Epidermal melanocyte (primary cell): Measurements from ENCODE around the gene AGXT.

Experiments used
- DNase-seq: peaks from one replicate; pipeline ENCODE4 v3.0.0; 2011; ENCODE audit warnings: low spot score; ENCODE audit not compliant: insufficient read length

The AGXT gene

DNA sequence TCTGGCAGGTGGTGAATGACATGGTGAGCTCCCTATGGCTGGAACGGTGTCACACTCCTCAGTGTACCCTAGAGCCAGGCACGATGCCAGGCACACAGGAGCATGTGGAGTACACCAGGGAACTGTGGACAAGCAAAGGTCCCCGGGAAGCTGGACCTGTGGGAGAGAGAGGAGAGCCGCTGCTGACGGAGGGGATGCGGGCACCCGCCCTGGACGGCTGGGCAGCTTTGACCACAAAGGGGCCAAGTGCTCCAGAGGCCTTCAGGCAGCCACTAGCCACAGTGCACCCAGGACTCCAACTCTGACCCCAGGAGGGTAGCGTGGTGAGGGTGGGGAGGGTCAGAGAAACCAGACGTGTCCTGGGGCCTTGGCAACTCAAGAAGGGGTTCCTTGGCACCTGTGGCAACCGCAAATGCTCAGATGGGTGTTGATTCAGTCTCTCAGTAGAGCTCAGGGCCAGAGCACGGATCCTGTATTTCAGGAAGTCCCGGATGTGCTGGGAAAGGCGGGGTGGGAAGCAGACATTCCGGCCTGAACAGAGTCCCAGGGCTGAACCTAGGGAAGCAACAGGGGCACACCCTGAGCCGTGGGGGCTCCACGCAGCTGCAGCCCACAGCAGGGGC, 29.6 kb downstream of the AGXT start:
- DNase-seq = no peak

DNA sequence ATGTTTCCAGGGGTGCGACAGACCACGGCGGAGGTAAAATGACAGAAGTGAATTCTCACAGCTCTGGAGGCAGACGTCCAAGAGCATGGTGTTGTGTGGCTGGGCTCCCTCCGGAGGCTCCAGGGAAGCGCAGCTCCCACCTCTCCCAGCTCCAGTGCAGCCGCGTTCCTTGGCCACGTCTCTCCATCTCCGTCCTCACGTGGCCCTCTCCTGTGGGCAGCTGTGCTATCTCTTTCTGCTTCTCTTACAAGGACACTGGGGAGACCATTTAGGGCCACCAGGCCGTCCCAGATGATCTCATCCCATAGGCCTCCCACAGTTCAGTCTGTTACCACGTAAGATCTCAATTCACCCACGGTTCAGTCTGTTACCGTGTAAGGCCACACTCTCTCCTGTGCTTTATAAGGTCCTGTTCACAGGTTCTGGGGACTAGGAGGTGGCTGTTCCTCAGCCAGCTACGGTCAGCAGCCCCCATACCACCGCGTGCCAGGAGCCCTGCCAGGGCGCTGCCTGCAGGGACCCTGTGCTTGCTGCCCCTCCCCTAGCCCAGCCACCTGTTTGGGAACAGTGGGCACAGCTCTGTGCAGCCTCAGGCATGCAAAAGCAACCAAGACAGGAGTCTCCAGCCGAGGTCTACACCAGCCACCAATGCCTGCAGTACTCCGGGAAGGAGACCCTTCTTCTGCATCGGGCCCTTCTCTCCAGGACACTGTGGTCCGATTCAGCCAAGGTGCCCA, 30.3 kb downstream of the AGXT start:
- no peak for DNase-seq

DNA sequence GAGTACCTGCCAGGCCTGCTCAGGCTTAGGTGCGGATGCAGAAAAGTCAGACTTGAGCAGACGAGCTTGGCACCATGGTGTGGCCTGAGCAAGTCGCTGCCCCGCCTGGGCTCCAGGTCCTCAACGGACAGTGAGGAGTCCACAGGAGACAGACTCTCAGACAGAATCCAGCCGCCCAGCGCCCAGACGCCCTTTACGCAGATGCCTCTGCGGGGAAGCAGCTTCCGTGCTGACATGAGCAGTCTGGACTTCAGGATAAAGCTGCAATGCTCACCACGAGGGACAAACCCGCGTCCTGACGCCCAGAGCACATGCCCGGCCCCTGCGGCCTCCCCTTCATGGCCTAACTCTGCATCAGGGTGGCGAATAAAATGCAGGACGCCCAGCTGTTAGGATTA, 30.8 kb downstream of the AGXT start:
- DNase-seq = no peak

DNA sequence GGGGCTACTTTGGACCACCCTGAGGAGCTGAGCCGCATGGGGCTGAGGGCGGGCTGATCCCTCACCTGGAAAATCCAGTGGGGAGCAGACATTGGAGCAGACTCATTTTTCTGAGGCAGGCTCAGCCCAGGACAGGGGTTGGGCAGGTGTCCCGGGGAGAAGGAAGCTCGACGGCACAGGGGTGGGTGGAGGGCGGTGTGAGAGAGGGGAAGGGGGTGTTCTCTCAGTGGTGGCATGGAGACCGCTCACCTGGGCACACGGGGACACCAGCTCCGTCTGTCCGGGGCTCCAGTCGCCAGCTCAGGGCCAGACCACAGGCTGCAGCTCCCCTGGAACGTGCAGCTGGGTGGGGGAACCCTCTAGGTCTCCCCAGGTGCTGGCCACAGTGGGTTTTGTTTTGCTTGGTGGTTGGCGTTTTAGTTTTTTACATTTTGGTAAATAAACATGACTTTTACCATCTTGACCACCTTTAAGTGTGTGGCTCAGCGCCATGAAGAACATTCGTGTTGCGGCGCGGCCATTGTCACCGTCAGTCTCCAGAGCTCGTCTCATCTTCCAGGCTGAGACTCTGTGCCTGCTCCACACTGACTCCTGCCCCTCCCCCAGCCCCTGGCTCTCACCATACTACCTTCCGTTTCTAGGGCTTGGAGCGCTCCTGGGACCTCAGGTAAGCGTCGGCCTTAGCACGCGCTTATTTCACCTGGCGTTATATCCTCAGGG, 31.7 kb downstream of the AGXT start:
- DNase-seq = no peak

DNA sequence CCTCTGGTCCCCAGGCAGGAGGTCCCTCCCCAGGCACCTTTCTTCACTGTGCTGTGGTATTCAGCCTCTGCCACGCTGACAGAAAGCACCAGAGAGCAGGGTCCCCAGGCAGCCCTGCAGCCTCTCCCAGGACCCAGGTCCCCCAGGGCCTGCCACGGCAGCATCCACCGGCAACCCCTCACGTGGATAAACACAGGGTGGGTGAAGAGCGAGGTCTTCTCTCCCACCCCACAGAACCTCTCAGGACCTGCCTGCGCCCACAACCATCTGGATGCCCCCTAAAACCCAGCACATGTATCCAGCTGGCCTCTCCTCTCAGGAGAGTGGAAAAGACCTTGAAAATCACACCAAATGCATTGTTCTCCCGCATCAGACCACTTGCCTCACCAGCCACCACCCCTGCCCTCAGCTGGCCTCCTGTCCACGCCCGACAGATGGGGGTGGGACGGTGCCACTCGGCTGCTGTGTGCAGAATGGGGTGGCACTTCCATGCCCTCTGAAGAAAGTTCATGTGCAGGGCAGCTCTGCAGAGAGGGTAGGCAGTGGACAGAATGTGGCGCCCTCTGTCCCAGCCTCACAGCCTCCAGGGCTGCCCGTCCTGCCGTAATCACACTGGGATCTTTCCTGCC, 33.5 kb downstream of the AGXT start:
- no peak for DNase-seq

DNA sequence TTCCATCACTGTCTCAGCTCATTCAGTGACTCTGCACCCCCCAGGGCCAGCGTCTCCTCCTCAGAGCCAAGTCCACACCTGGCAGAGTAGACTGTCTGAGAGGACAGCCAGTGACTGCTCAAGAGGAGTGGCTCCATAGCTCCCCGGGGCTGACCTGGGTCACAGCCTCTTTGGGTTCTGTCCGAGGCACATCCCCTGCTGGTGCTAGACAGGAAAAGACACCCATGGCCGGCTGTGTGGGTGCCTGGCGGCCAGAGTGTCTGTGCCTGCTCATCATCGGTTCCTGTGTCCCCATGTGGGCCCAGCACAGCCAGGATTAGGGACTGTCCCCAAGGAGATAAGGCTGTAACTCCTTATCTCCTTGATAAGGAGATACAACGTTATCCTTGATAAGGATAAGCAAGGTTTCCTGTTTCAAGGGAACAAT, 34.0 kb downstream of the AGXT start:
- DNase-seq = no peak

DNA sequence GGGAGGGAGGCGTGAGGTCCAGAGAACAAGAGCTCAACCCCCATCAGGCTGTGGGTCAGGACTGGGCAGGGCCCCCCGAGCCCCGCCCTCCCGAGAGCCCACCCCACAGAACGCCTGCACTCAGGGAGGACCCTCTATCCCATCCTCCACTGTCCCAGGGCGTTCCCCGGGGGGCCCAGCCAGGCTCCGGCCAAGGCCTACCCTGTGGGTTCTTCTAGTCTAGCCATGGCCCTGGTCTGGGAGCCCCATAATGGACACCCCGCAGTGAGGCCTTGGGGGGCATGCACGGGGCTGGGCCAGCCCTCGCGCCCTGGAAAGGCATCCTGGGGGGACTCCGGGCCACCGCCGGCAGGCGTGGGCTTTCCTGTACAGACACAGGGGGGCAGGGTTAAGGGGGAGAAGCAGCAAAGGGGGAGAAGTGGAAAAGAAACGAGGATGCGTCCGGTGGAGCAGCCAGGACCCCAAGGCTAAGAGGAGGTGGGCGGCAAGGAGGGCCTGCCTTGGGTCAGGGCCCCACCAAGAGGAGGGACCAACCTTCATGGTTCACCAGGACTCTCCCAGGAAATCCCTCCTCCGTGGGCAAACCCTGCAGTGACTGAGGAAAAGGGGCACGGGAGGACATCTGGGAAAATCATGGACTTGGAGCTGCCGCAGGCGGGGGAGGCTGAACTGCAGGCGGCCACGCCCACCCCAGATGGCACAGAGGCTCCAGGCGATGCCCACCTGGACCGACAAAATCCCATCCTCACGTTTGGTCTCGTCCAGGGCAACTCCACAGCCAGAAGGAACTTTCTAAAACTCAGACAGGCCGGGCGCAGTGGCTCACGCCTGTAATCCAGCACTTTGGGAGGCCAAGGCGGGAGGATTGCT, 34.8 kb downstream of the AGXT start:
- DNase-seq = no peak

DNA sequence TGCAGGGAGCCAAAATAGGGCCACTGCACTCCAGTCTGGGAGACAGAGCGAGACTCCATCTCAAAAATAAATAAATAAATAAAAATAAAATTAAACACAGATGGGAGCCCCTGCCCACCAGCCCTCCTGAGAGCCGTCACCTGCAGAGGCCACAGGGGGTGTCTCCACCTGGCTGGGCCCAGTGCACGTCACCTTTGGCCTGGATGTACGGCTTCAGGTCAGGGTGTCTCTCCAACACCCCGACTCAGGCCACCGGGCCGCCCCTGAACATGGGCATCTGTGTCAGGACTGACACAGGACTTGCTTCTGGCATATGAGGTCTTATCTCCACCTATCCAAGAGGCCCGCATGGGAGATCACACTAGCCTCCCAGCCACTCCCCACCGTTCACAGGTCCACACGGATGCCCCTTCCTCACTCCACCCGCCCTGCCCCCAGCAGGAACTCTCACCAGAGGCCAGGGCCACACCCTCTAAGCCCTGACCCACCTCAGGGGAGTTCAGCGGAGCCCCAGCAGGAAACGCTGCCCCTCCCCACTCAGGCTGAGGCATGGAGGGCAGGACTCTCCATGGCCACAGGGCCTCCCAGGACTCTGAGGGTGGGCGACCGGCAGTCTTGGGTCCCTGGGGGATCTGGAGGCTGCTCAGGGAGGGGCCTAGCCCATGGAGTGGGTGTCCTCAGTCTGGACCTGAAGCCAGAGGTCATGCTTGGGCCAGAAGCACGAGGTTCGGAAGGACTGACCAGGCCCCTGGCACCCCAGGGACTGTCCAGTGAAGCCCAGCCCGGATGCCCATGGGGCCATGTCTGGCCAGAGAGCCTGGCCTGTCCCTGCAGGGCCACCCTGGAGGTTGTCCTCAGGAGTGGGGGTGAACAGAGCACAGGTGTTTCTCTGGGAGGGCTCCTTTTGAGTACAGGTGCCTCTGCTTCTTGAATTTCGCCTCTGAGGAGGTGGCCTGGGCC, 35.9 kb downstream of the AGXT start:
- DNase-seq = no peak

DNA sequence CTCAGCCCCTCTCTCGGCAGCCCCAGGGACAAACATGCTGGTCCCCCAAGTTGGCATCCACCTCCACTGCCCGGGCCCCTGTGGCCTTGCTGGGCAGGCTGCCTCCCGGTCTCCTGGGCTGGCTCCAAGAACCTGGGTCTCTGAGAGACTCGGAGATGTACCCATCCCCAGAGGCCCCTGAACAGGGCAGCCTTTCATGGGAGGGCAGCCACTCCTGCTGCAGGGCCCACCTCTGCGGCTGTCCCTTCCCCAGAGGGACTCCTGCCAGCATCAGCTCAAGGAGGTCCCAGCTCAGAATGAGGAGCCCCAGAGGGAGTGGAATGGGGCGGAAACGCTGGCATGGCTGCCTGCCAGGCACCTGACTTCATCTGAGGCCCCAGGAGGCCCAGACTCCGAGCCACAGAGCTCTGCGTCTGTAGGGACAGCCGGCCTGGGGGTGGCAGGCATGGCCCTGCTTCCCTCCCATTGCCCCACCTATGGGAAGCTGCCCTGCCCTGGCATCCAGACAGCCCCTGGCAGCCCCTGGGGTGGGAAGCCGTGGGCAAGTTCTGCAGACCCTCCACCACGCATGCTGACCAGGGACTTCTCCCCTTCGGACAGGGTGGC, 36.7 kb downstream of the AGXT start:
- DNase-seq = no peak

DNA sequence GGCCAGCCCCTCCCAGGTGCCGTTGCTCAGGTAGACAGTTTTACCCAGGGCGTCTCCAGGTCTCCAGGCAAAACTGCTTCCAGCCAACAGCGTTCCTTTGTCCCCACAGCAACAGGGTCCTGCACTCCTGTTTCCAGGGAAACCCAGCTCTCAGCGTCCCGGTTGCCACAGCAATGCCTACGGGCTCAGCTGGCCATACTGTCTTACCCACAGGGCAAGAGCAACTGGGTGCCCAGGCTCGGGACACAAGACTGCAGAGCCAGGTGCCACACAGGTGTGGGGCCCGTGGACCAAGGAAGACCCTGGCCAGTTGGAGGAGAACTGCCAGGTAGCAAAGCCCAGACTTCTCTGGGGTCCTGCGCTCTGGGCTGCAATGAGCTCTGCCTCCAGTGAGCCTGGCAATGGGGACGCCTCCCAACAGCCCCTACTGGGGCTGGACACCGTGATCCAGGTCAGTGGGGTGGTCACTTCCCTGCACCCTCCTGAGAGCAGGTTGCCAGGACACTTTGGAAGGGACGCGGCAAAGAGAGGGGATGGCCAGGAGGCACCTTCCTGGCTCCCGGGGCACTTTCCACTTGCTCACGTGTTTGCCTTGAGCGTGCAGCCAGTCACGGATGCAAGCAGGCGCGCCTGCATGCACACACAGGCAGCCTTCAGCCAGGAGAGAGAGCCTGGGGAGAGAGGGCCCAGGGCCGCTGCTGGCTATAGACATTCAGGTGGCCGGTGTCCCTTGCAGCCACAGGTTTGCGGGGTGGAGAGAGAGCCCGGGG, 37.7 kb downstream of the AGXT start, which contains the start of gene CROCC2:
TSS of gene CROCC2 (plus strand) at position 196 of the 770 bp plus-strand sequence. CDS start at position 374, 178 bp downstream.
- no peak for DNase-seq

DNA sequence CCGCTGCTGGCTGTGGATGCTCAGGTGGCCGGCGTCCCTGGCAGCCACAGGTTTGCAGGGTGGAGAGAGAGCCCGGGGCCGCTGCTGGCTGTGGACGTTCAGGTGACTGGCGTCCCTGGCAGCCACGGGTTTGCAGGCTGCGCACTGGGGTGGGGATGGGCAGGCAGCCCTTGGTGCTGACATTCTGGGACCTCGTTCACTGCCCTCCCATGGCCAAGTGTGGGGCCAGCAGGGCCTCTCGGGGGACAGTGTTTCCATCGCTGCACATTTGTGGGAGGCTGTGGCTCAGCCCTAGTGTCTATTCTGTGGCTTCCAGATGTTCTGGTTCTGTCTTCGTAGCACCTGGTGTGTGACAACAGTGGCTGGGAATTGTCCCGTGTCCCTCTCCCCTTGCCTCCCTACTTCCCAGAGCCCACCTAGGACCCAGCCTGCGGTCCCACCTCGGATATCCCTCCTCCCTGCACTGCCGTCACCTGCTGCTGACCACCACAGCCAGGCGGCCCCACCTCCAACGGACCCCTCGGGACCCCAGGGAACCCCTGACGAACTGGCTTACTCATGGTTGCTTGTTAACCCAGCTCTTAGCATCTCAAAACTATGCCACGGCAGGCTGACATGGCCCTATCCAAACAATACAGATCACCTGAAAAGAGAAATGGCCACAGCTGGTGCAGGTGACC, 38.4 kb downstream of the AGXT start:
- DNase-seq = no peak

DNA sequence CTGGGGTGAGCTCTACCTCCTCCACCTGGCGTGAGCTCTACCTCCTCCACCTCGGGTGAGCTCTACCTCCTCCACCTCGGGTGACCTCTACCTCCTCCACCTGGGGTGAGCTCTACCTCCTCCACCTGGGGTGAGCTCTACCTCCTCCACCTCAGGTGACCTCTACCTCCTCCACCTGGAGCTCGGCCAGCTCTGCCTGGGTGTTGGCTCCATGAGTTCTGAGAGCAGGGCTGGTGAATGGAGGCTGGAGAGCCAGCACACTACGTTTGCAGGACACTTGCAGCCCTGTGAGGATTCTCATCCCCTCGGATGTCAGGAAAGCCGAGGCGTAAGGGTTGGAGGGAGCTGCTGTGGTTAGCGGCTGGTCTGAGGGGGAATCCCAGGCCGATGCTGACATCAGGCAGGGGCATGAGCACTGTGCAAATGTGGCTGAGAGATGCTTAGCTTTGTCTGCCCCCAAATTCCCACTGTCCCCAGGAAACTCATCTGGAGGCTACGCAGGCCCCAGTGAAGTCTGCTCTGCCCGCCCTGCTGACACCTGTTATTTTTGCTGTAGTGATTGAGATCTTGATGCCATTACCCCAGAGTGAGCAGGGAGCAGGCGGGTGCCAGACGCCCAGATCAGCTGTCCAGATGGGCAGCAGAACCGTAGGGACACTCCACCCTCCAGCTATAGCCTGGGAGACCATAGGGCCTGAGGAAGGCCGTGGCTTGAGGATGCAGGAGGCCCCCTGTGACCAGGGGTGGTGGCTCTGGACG, 40.8 kb downstream of the AGXT start:
- DNase-seq = no peak

DNA sequence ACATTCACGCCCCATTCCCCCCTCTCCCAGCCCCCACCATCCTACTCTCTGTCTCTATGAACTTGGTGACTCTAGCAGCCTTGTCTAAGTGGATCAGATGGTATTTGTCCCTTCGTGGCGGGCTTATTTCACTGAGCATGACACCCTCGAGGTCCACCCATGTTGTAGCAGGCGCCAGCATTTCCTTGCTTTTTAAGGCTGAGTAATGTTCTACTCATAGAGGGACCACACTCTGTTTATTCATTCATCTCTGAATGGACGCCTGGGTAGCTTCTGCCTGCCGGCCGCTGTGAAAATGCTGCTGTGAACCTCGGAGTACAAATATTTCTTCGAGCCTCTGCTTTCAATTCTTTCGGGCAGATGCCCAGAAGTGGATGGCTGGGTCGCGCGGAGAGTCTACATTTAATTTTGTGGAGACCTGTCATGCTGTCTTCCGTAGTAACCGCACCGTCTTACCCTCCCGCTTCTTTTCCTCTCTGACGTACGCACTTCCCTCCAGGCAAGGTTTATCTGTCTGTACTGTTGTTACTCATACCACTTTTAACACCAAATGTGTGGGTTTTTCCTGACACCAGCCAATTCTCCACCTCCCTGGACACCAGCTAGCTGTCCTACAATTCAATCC, 43.1 kb downstream of the AGXT start:
- no peak for DNase-seq

DNA sequence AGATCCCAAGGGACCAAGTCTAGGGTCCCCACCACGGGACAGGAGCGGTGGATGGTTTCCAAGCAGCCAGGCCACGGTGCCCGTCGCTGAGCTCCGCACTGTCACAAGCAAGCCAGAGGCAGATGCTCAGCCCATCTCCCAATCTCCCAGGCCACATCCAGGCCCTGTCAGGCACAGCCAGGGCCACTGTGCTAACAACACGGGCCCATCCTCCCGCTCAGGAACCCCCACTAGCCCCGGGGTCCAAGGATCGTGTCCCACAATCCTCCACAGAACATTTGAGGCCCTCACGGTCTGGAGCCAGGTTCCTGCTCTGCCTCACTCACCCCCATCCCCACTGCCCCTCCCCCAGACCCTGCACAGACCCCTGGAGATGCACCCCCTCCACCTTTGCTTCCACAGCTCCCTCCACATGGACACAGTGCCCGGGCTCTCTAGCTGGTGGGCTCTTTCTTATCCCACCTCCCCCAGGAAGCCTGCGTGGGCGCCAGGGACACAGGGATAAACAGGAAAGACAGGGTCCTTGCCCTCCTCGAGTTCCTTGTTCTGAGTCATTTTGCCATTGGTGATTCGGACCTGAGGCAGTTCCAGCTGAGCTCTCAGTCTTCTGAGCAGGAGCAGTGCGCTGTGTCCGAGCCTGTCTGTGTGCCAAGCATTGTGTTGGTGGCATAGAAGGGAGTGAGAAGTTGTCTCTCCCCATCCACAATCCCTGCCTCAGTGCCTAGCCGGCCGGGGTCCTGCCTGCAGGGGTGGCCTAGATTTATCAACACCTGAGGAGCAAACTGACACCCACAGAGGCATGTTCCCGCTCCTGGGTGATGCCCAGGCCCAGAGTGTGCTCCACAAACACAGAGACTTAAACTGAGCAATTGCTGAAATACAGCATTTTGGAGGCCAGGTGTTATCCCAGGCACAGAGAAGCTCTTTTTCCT, 44.5 kb downstream of the AGXT start:
- DNase-seq = no peak

DNA sequence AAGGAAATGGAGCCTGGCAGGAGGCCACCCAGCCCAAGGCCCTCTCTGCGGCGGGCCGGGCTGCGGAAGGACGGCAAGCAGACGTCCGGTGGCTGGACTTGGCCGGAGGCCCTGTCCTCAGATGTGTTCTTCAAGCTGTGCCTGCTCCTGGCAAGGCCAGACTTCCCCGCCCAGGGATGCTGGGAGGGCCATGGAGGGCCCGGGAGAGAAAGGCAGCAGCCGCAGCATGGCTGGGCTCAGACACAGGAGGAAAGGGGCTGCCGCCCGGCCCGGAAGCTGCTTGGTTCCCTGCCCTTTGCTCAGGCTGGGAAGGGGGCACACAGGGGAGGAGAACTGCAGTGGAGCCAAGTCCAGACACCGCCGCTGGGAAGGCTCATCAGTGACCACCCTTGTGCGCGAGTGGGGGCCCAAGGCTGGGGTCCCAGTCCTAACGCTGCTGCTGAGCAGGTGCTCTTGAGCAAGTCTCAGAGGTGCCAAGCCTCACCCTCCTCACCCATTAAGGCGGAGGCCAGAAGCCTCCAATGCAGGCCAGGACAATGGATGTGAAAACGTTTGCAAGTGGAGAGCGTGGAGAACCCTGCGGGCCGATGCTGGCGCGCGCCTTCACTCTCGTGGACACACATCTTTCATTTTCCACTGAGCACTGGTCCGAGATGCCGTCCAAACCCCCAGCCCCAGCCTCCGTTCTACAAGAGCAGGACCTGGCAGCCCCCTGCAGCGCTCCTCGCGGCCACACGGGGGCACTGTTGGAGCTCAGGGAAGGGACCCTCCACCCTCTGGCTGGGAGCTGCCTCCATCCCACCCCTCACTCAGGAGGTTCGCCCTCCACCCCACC, 45.4 kb downstream of the AGXT start:
- peak; percentile 68 for DNase-seq
